ENCODE data around the gene SLC35B1.

DNA sequence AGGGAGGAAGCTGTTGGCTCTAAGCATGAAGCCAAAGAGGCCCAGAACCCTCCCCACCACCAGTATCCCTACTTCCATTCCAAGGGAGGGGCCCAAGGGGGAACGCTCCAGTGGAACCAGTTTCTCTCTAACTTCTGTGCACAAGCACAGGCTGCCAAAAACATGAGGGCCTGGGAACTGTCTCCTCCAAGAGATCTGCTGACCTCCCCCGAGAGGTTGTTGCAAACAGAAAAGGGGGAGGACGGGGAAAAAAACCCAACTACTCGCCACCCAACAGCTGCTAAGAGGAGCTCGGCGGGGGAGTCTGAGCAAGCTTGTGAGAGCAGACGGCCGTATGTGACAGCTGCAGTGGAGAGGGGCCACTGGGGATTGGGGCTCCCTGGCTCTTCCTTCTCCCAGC lies 15.7 kb upstream of the SLC35B1 start:
- TF ChIP-seq POLR2AphosphoS5 (IDR thresholded peaks at IDR 0.05; ENCODE audit: insufficient read depth, low read depth, low read length): no peak
- TF ChIP-seq, protein P1, sequence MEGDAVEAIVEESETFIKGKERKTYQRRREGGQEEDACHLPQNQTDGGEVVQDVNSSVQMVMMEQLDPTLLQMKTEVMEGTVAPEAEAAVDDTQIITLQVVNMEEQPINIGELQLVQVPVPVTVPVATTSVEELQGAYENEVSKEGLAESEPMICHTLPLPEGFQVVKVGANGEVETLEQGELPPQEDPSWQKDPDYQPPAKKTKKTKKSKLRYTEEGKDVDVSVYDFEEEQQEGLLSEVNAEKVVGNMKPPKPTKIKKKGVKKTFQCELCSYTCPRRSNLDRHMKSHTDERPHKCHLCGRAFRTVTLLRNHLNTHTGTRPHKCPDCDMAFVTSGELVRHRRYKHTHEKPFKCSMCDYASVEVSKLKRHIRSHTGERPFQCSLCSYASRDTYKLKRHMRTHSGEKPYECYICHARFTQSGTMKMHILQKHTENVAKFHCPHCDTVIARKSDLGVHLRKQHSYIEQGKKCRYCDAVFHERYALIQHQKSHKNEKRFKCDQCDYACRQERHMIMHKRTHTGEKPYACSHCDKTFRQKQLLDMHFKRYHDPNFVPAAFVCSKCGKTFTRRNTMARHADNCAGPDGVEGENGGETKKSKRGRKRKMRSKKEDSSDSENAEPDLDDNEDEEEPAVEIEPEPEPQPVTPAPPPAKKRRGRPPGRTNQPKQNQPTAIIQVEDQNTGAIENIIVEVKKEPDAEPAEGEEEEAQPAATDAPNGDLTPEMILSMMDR (IDR thresholded peaks at IDR 0.05; ENCODE audit: extremely low read depth in 1 of 2, insufficient read depth in 1 of 2, low read depth in 1 of 2, low read length in 2 of 2): no peak
- no peak for TF ChIP-seq FOS (IDR thresholded peaks at IDR 0.05; ENCODE audit: borderline replicate concordance, insufficient read depth, low read length)
- TF ChIP-seq EZH2 (IDR thresholded peaks at IDR 0.05; ENCODE audit: borderline replicate concordance, low read depth, low read length, severe bottlenecking): no peak
- no peak for TF ChIP-seq POLR2A (IDR thresholded peaks at IDR 0.05; ENCODE audit: low read depth, low read length)
- no peak for TF ChIP-seq JUN (IDR thresholded peaks at IDR 0.05; ENCODE audit: borderline replicate concordance, insufficient read depth, insufficient read length, low read depth)
- TF ChIP-seq, protein P2, sequence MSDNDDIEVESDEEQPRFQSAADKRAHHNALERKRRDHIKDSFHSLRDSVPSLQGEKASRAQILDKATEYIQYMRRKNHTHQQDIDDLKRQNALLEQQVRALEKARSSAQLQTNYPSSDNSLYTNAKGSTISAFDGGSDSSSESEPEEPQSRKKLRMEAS (IDR thresholded peaks at IDR 0.05; ENCODE audit: insufficient read depth, insufficient read length): no peak
- TF ChIP-seq MYC (IDR thresholded peaks at IDR 0.05; ENCODE audit: low read depth, low read length): no peak
- no peak for TF ChIP-seq GATA2 (IDR thresholded peaks at IDR 0.05; ENCODE audit: insufficient read depth, insufficient read length, low read depth, low read length)

All from endothelial cell of umbilical vein (primary cell).